SK-N-SH (cell line): ENCODE results near the gene MIDN.
A peak's percentile ranks its signal among the peaks of the same experiment; 100 is the strongest.

ENCODE experiments used
- CTCF ChIP-seq: fragments of 200-600 bp; sonication (generic); IDR thresholded peaks from 2 replicates; pipeline ENCODE4 v1.6.1; 2017; ENCODE audit warnings: antibody characterized with exemption, mild to moderate bottlenecking, moderate library complexity
- EZH2phosphoT487 ChIP-seq: fragments of 200-600 bp; sonication (generic); IDR thresholded peaks from 2 replicates; pipeline ENCODE4 v1.6.1; 2017; ENCODE audit warnings: low read depth, mixed run types, mild to moderate bottlenecking, antibody characterized with exemption, moderate library complexity, borderline replicate concordance
- MEF2A ChIP-seq: IDR thresholded peaks from 2 replicates; pipeline ENCODE4 v1.4.0; 2012; ENCODE audit warnings: low read depth, borderline replicate concordance
- NFIC ChIP-seq: IDR thresholded peaks from 2 replicates; pipeline ENCODE4 v1.4.0; 2012; ENCODE audit warnings: borderline replicate concordance
- POLR2AphosphoS5 ChIP-seq: IDR thresholded peaks from 2 replicates; pipeline ENCODE4 v1.6.1; 2012; ENCODE audit warnings: low read depth, low read length
- RAD21 ChIP-seq: IDR thresholded peaks from 2 replicates; pipeline ENCODE4 v1.6.1; 2012; ENCODE audit warnings: mild to moderate bottlenecking, low read length
- REST ChIP-seq: IDR thresholded peaks from 2 replicates; pipeline ENCODE4 v1.6.1; 2012; ENCODE audit warnings: mild to moderate bottlenecking, low read depth, low read length, moderate library complexity
- RFX5 ChIP-seq: IDR thresholded peaks from 2 replicates; pipeline ENCODE4 v1.6.1; 2012; ENCODE audit warnings: mild to moderate bottlenecking, improper control_type of control experiment, low read length
- SIN3A ChIP-seq: IDR thresholded peaks from 2 replicates; pipeline ENCODE4 v1.6.1; 2012; ENCODE audit warnings: low read depth, mild to moderate bottlenecking, low read length, moderate library complexity, borderline replicate concordance
- TAF1 ChIP-seq: IDR thresholded peaks from 2 replicates; pipeline ENCODE4 v1.6.1; 2012; ENCODE audit warnings: low read depth, mild to moderate bottlenecking, low read length, moderate library complexity, borderline replicate concordance
- TEAD4 ChIP-seq: IDR thresholded peaks from 2 replicates; pipeline ENCODE4 v1.4.0; 2012; ENCODE audit warnings: mild to moderate bottlenecking, borderline replicate concordance; ENCODE audit not compliant: insufficient read depth
- YY1 ChIP-seq: IDR thresholded peaks from 2 replicates; pipeline ENCODE4 v1.4.0; 2012; ENCODE audit warnings: low read depth, mild to moderate bottlenecking
- ZBTB33 ChIP-seq: IDR thresholded peaks from 2 replicates; pipeline ENCODE4 v1.4.0; 2012; ENCODE audit warnings: low read depth, borderline replicate concordance

- peak; percentile 95 for TF ChIP-seq POLR2AphosphoS5
- TF ChIP-seq CTCF, result no peak
- no peak for TF ChIP-seq RAD21
- TF ChIP-seq YY1, result no peak
- TF ChIP-seq EZH2phosphoT487, result no peak
- 0 out of 2 replicates have a peak, but pooled peaks have one; percentile 12 for TF ChIP-seq REST
- no peak for TF ChIP-seq ZBTB33
- TF ChIP-seq SIN3A, result peak; percentile 83; the same call in 1 of the 2 replicates
- TF ChIP-seq TAF1, result peak; percentile 76
- 0 out of 2 replicates have a peak, but pooled peaks have one; percentile 10 for TF ChIP-seq MEF2A
- peak; percentile 53 for TF ChIP-seq RFX5
- 0 out of 2 replicates have a peak, but pooled peaks have one; percentile 19 for TF ChIP-seq TEAD4
- TF ChIP-seq NFIC, result peak; percentile 10; the same call in 1 of the 2 replicates
Observed at GRCh38 chr19:1249298-1249989, 1.1 kb downstream of the MIDN start.
